SK-N-SH treated with all-trans-retinoic acid at 6 μM for 48 hours (cell line): ENCODE results near the gene GPC5.

Source experiments
- ATAC-seq: fragments of 200-7000 bp; cut with Tn5 transposase; 3 replicates; pipeline ENCODE4 v1.9.1; 2020; ENCODE audit warnings: mild to moderate bottlenecking, moderate library complexity
- ARNTL ChIP-seq: fragments of 450-650 bp; formaldehyde crosslinking; IDR thresholded peaks from 2 replicates; pipeline ENCODE4 v1.5.0; 2020; ENCODE audit warnings: low read depth, mild to moderate bottlenecking, moderate library complexity, borderline replicate concordance
- CSDC2 ChIP-seq: fragments of 250-450 bp; sonication (Bioruptor Pico); IDR thresholded peaks from 2 replicates; pipeline ENCODE4 v1.5.0; 2020; ENCODE audit warnings: mild to moderate bottlenecking, moderate library complexity
- ESRRG ChIP-seq: fragments of 250-450 bp; sonication (Bioruptor Pico); IDR thresholded peaks from 2 replicates; pipeline ENCODE4 v1.6.1; 2021; ENCODE audit warnings: mild to moderate bottlenecking
- GLIS3 ChIP-seq: fragments of 250-450 bp; sonication (Bioruptor Pico); IDR thresholded peaks from 2 replicates; pipeline ENCODE4 v1.5.0; 2020; ENCODE audit warnings: mild to moderate bottlenecking, moderate library complexity
- OSR1 ChIP-seq: fragments of 250-450 bp; sonication (Bioruptor Pico); IDR thresholded peaks from 2 replicates; pipeline ENCODE4 v1.8.0; 2022; ENCODE audit warnings: moderate library complexity, mild to moderate bottlenecking, inconsistent platforms
- PATZ1 ChIP-seq: fragments of 250-450 bp; sonication (Bioruptor Pico); IDR thresholded peaks from 2 replicates; pipeline ENCODE4 v1.8.0; 2020; ENCODE audit warnings: mild to moderate bottlenecking, moderate library complexity, borderline replicate concordance
- POU6F1 ChIP-seq: fragments of 250-450 bp; sonication (Bioruptor Pico); IDR thresholded peaks from 2 replicates; pipeline ENCODE4 v1.8.0; 2021; ENCODE audit warnings: low read depth, mild to moderate bottlenecking, moderate library complexity, borderline replicate concordance
- PPARA ChIP-seq: fragments of 250-450 bp; sonication (Bioruptor Pico); IDR thresholded peaks from 2 replicates; pipeline ENCODE4 v1.5.0; 2020; ENCODE audit warnings: mild to moderate bottlenecking, borderline replicate concordance
- RARB ChIP-seq: fragments of 250-450 bp; sonication (Bioruptor Pico); IDR thresholded peaks from 2 replicates; pipeline ENCODE4 v1.8.0; 2021; ENCODE audit warnings: mild to moderate bottlenecking, moderate library complexity
- TCF4 ChIP-seq: fragments of 250-450 bp; sonication (Bioruptor Pico); IDR thresholded peaks from 2 replicates; pipeline ENCODE4 v1.8.0; 2021; ENCODE audit warnings: mild to moderate bottlenecking, moderate library complexity, borderline replicate concordance
- TOX ChIP-seq: fragments of 250-450 bp; sonication (Bioruptor Pico); IDR thresholded peaks from 2 replicates; pipeline ENCODE4 v1.8.0; 2021; ENCODE audit warnings: mild to moderate bottlenecking, moderate library complexity, borderline replicate concordance
- ZC3H10 ChIP-seq: fragments of 250-450 bp; sonication (Bioruptor Pico); IDR thresholded peaks from 2 replicates; pipeline ENCODE4 v1.5.1; 2021; ENCODE audit warnings: mild to moderate bottlenecking, moderate library complexity
- ZFP3 ChIP-seq: fragments of 250-450 bp; sonication (Bioruptor Pico); IDR thresholded peaks from 2 replicates; pipeline ENCODE4 v1.5.0; 2020; ENCODE audit warnings: mild to moderate bottlenecking, moderate library complexity
- ZFP30 ChIP-seq: fragments of 450-650 bp; formaldehyde crosslinking; IDR thresholded peaks from 2 replicates; pipeline ENCODE4 v1.5.0; 2022; ENCODE audit warnings: mild to moderate bottlenecking, moderate library complexity
- ZNF565 ChIP-seq: fragments of 450-650 bp; formaldehyde crosslinking; conservative IDR thresholded peaks from 2 replicates; pipeline ENCODE4 v1.5.0; 2020; ENCODE audit warnings: low read depth, mild to moderate bottlenecking, moderate library complexity
- ZNF8 ChIP-seq: fragments of 450-650 bp; formaldehyde crosslinking; IDR thresholded peaks from 2 replicates; pipeline ENCODE4 v1.5.0; 2020; ENCODE audit warnings: mild to moderate bottlenecking, moderate library complexity
- TF ChIP-seq, protein P1 (sequence below): fragments of 250-450 bp; sonication (Bioruptor Pico); IDR thresholded peaks from 2 replicates; pipeline ENCODE4 v1.5.1; 2020; ENCODE audit warnings: low read depth, mild to moderate bottlenecking, moderate library complexity

The GPC5 gene

DNA sequence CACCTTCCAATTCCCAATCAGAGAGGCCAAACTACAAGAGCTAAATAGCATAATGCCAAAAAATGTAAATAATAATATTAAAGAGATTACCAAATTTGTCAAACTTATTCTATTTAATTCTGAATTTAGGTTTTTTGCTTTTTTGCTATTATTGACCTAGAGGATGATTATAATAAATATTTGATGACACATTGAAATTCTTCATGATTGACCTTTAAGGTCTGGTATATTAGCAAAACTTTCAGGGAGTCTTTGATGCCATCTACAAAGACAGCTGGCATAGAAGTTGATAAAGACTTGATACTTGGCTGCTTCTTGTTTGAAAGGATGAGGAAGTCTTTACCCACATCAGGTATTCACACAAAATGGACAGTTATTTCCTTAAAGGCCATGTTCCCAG is 1168.3 kb downstream of the GPC5 start (continued):
- TF ChIP-seq PATZ1 (CRISPR knock-in tag) = no peak
- TF ChIP-seq OSR1 (CRISPR knock-in tag) = no peak
- TF ChIP-seq ZFP3 (CRISPR knock-in tag) = no peak
- TF ChIP-seq ZFP30 (CRISPR knock-in tag) = no peak
- no peak for TF ChIP-seq TCF4 (CRISPR knock-in tag)
- no peak for TF ChIP-seq ARNTL (CRISPR knock-in tag)
- no peak for TF ChIP-seq CSDC2 (CRISPR knock-in tag)
- TF ChIP-seq, protein P1, sequence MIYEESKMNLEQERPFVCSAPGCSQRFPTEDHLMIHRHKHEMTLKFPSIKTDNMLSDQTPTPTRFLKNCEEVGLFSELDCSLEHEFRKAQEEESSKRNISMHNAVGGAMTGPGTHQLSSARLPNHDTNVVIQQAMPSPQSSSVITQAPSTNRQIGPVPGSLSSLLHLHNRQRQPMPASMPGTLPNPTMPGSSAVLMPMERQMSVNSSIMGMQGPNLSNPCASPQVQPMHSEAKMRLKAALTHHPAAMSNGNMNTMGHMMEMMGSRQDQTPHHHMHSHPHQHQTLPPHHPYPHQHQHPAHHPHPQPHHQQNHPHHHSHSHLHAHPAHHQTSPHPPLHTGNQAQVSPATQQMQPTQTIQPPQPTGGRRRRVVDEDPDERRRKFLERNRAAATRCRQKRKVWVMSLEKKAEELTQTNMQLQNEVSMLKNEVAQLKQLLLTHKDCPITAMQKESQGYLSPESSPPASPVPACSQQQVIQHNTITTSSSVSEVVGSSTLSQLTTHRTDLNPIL = no peak
- no peak for TF ChIP-seq RARB (CRISPR knock-in tag)

GRCh38 chr13:92572190-92572589 is 1173.8 kb downstream of the GPC5 start:
- TF ChIP-seq ZC3H10 (CRISPR knock-in tag) = no peak
- no peak for TF ChIP-seq TOX
- no peak for TF ChIP-seq POU6F1 (CRISPR knock-in tag)
- no peak for TF ChIP-seq ZNF565 (CRISPR knock-in tag)
- no peak for TF ChIP-seq RARB (CRISPR knock-in tag)
- no peak for TF ChIP-seq ZFP3 (CRISPR knock-in tag)
- TF ChIP-seq, protein P1 = no peak
- no peak for TF ChIP-seq CSDC2 (CRISPR knock-in tag)
- TF ChIP-seq PPARA (CRISPR knock-in tag) = no peak
- TF ChIP-seq ESRRG (CRISPR knock-in tag) = no peak
- TF ChIP-seq GLIS3 (CRISPR knock-in tag) = no peak
- no peak for TF ChIP-seq PATZ1 (CRISPR knock-in tag)
- TF ChIP-seq, all 23 proteins: peak for 0
- no peak for ATAC-seq

DNA sequence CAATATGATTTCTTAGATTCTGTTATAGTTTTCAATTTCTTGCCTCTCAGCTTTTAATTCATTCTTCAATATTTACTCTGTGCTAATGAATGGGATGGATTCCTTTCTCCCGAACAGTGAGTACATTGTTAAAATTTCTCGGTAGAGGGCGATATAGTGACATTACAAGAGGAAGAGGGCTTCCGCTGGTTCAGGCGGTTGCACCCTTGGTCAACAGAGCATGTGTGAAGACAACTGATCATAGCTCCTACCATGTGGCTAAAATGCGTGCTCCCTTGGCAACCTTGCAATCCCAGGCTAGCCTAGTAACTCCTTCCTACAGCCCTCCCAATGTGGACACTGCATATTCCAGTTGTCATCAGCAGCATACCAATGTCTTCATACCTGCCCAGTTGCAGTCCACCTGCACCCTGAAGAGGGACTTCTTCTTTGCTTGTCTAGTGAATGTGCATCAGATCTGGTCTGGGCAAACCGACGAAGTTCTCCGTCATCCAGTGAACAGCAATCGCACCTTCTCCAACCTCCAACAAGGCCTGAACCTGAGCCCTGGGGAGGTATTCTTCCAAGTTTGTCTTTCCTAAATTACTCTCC is 1175.1 kb downstream of the GPC5 start:
- TF ChIP-seq ZNF8 (CRISPR knock-in tag) = no peak
- TF ChIP-seq PPARA (CRISPR knock-in tag) = no peak
- TF ChIP-seq RARB (CRISPR knock-in tag) = no peak
- TF ChIP-seq POU6F1 (CRISPR knock-in tag) = no peak
- TF ChIP-seq GLIS3 (CRISPR knock-in tag) = no peak
- TF ChIP-seq, protein P1 = no peak
- TF ChIP-seq ARNTL (CRISPR knock-in tag) = no peak
- no peak for ATAC-seq
